ENCODE results near the gene MAST3.
"Not testable (repeated sequence)": the region's sequence is repeated elsewhere in the genome, so short reads cannot be mapped to it uniquely, and the experiment has no call there.

MAST3 gene

GRCh38 chr19:18069383-18069782 lies 28.2 kb upstream of the MAST3 start:
- H3K9ac ChIP-seq (ENCODE audit: low read depth, low read length), result no peak overlapping the region
- no peaks in the 10 kb centered on the region for H3K9me3 ChIP-seq (ENCODE audit: control insufficient read depth, insufficient read depth, low read length)
- no peaks in the 10 kb centered on the region for H3K4me1 ChIP-seq (ENCODE audit: insufficient read depth, low read length)
- no peaks in the 10 kb centered on the region for H3K36me3 ChIP-seq (ENCODE audit: insufficient read depth, low read length)

- Histone ChIP-seq H3K4me1 (ENCODE audit: insufficient read depth, low read length) (no peaks in the 10 kb centered on the region), H3K9ac (ENCODE audit: low read depth, low read length) (no peak overlapping the region), H3K36me3 (ENCODE audit: insufficient read depth, low read length) (no peaks in the 10 kb centered on the region), H3K9me3 (ENCODE audit: control insufficient read depth, insufficient read depth, low read length) (no peaks in the 10 kb centered on the region)
These were observed 27.4 kb upstream of the MAST3 start for GRCh38 chr19:18070181-18070580.

GRCh38 chr19:18072335-18072734 lies 25.2 kb upstream of the MAST3 start:
- Histone ChIP-seq H3K4me1 (ENCODE audit: insufficient read depth, low read length) (no peaks in the 10 kb centered on the region), H3K36me3 (ENCODE audit: insufficient read depth, low read length) (no peaks in the 10 kb centered on the region), H3K9ac (ENCODE audit: low read depth, low read length) (no peak overlapping the region), H3K9me3 (ENCODE audit: control insufficient read depth, insufficient read depth, low read length) (no peaks in the 10 kb centered on the region)

- no peaks in the 10 kb centered on the region for H3K9me3 ChIP-seq (ENCODE audit: control insufficient read depth, insufficient read depth, low read length)
- no peak overlapping the region for H3K9ac ChIP-seq (ENCODE audit: low read depth, low read length)
- H3K36me3 ChIP-seq (ENCODE audit: insufficient read depth, low read length), result no peaks in the 10 kb centered on the region
- H3K4me1 ChIP-seq (ENCODE audit: insufficient read depth, low read length), result no peaks in the 10 kb centered on the region
These were observed 24.4 kb upstream of the MAST3 start for GRCh38 chr19:18073197-18073596.

DNA sequence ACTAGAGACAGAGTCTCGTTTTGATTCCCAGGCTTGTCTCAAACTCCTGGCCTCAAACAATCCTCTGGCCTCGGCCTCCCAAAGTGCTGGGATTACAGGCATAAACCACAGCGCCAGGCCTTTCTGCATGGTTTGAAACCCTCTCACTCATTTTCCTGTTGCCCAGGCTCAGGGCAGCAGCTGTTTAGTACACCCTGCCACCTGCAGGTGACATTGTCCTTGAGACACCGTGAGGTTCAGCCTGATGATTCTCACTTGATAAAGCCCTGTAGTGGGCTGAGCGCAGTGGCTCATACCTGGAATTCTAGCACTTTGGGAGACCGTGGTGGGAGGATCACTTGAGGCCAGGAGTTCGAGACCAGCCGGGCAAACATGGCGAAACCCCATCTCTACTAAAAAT lies 23.4 kb upstream of the MAST3 start:
- H3K36me3 ChIP-seq (ENCODE audit: insufficient read depth, low read length), result no peaks in the 10 kb centered on the region
- H3K9ac ChIP-seq (ENCODE audit: low read depth, low read length), result no peak overlapping the region
- no peaks in the 10 kb centered on the region for H3K9me3 ChIP-seq (ENCODE audit: control insufficient read depth, insufficient read depth, low read length)
- H3K4me1 ChIP-seq (ENCODE audit: insufficient read depth, low read length), result no peaks in the 10 kb centered on the region

GRCh38 chr19:18083929-18084684 lies 13.5 kb upstream of the MAST3 start:
- H3K36me3 ChIP-seq (ENCODE audit: insufficient read depth, low read length), result no peaks in the 10 kb centered on the region
- no peaks in the 10 kb centered on the region for H3K9me3 ChIP-seq (ENCODE audit: control insufficient read depth, insufficient read depth, low read length)
- no peaks in the 10 kb centered on the region for H3K4me1 ChIP-seq (ENCODE audit: insufficient read depth, low read length)
- H3K9ac ChIP-seq (ENCODE audit: low read depth, low read length), result no peak overlapping the region

- Histone ChIP-seq H3K9ac (ENCODE audit: low read depth, low read length) (no peak overlapping the region), H3K4me1 (ENCODE audit: insufficient read depth, low read length) (no peaks in the 10 kb centered on the region), H3K9me3 (ENCODE audit: control insufficient read depth, insufficient read depth, low read length) (no peaks in the 10 kb centered on the region), H3K36me3 (ENCODE audit: insufficient read depth, low read length) (no peaks in the 10 kb centered on the region)
These were observed 11.7 kb upstream of the MAST3 start for GRCh38 chr19:18085702-18086457.

DNA sequence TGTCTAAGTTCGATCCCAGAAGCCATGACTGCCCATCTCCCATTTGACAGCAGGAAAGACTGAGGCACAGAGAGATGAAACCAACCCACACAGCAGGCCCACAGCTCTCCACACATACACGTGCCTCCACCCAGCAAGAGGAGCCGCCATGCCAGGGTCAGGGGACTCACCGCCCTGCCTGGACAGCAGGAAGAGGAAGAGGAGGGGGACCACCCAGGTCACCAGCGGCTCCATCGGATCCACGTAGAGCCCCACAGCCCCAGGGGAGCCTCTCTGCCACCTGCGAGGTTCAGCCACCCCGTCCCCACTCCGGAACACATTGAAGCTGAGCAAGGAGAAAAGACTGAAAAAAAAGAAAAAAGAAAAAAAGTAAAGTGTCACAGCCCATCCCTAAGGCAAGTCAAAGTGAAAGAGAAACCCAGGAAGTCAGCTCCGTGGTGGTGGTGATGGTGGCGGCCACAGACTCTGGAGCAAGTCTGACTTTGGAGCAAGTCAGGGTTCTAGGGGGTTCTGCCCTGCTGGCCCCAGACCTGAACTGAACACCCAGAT lies 10.9 kb upstream of the MAST3 start, which contains the start of gene IL12RB1:
IL12RB1 (minus strand) TSS at position 345 of the 549 bp plus-strand sequence; CDS start at position 234, 111 bp downstream.
- Histone ChIP-seq H3K9me3 (ENCODE audit: control insufficient read depth, insufficient read depth, low read length) (no peaks in the 10 kb centered on the region), H3K9ac (ENCODE audit: low read depth, low read length) (no peak within 1 kb of the TSS; the same call in 1 of the 2 replicates), H3K4me1 (ENCODE audit: insufficient read depth, low read length) (no peaks in the 10 kb centered on the region), H3K36me3 (ENCODE audit: insufficient read depth, low read length) (no peaks in the 10 kb centered on the region)

GRCh38 chr19:18089096-18089541 lies 8.5 kb upstream of the MAST3 start:
- H3K4me1 ChIP-seq (ENCODE audit: insufficient read depth, low read length); H3K9ac ChIP-seq (ENCODE audit: low read depth, low read length); H3K9me3 ChIP-seq (ENCODE audit: control insufficient read depth, insufficient read depth, low read length); H3K36me3 ChIP-seq (ENCODE audit: insufficient read depth, low read length): not testable (repeated sequence)

DNA sequence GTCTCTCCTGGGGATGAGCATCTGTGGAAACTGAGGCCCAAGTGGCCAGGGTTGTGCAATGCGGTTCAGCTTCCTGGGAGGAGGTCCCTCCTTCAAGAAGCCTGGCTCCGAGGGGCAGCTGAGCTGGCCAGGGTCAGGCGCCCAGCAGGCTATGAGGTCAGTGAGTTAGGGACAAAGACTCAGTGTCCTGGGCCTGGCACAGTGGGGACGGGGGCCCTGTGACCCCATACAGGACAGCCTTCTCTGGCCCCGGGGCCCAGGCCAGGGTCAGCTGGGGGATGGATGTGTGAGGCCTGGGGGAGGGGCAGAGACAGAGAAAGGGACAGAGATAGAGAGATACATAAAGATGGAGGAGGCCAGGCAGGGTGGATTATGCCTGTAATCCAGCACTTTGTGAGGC lies 7.9 kb upstream of the MAST3 start:
- H3K4me1 ChIP-seq (ENCODE audit: insufficient read depth, low read length), result no peaks in the 10 kb centered on the region
- no peak overlapping the region for H3K9ac ChIP-seq (ENCODE audit: low read depth, low read length)
- no peaks in the 10 kb centered on the region for H3K9me3 ChIP-seq (ENCODE audit: control insufficient read depth, insufficient read depth, low read length)
- no peaks in the 10 kb centered on the region for H3K36me3 ChIP-seq (ENCODE audit: insufficient read depth, low read length)

- Histone ChIP-seq H3K9ac (ENCODE audit: low read depth, low read length) (no peak overlapping the region), H3K4me1 (ENCODE audit: insufficient read depth, low read length) (no peaks in the 10 kb centered on the region), H3K36me3 (ENCODE audit: insufficient read depth, low read length) (no peaks in the 10 kb centered on the region), H3K9me3 (ENCODE audit: control insufficient read depth, insufficient read depth, low read length) (no peaks in the 10 kb centered on the region)
These were observed 6.9 kb upstream of the MAST3 start for GRCh38 chr19:18090545-18091216.

GRCh38 chr19:18091217-18091608 lies 6.4 kb upstream of the MAST3 start:
- no peak overlapping the region for H3K9ac ChIP-seq (ENCODE audit: low read depth, low read length)
- H3K4me1 ChIP-seq (ENCODE audit: insufficient read depth, low read length), result no peaks in the 10 kb centered on the region
- H3K9me3 ChIP-seq (ENCODE audit: control insufficient read depth, insufficient read depth, low read length), result no peaks in the 10 kb centered on the region
- no peaks in the 10 kb centered on the region for H3K36me3 ChIP-seq (ENCODE audit: insufficient read depth, low read length)

- Histone ChIP-seq H3K9ac (ENCODE audit: low read depth, low read length) (no peak overlapping the region), H3K9me3 (ENCODE audit: control insufficient read depth, insufficient read depth, low read length) (no peaks in the 10 kb centered on the region), H3K4me1 (ENCODE audit: insufficient read depth, low read length) (no peaks in the 10 kb centered on the region), H3K36me3 (ENCODE audit: insufficient read depth, low read length) (no peaks in the 10 kb centered on the region)
These were observed 4.0 kb upstream of the MAST3 start for GRCh38 chr19:18093439-18094161.

DNA sequence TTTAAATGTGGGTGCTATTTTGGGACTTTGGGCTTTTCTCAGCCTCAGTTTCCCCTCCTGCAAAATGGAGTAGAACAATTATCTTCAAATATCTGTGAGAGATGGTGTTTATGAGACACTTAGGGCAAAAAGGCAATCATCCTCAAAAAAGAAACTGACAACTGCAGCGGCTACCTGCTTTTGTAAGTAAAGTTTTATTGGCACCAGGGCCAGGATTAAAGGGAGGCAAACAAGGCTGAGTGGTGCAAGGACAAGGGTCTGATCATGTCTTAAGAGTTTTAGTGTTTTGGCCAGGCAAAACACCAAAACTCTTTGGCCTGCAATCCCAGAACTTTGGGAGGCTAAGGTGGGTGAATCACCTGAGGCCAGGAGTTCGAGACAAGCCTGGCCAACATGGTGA lies 1.3 kb upstream of the MAST3 start:
- Histone ChIP-seq H3K4me1 (ENCODE audit: insufficient read depth, low read length) (peaks cover 3% of the 10 kb centered on the region; the same call in 1 of the 2 replicates), H3K9me3 (ENCODE audit: control insufficient read depth, insufficient read depth, low read length) (no peaks in the 10 kb centered on the region), H3K9ac (ENCODE audit: low read depth, low read length) (no peak overlapping the region)

More for the DNA sequence above, 1.3 kb upstream of the MAST3 start:
- no peaks in the 10 kb centered on the region for H3K36me3 ChIP-seq (ENCODE audit: insufficient read depth, low read length)
